IMR-90 (cell line): ENCODE results near the gene EXOSC1. TPM values are rescaled to one million over a fixed set of nuclear protein-coding genes. Genes with fewer than 3 reads are reported as not detected.
"Not testable (repeated sequence)": the region's sequence is repeated elsewhere in the genome, so short reads cannot be mapped to it uniquely, and the experiment has no call there.

Experiments used
- ATAC-seq: fragments of 200-7000 bp; cut with Tn5 transposase; 2 replicates; pipeline ENCODE4 v1.9.1; 2020; ENCODE audit warnings: low read depth, mild to moderate bottlenecking, moderate library complexity
- BruUV-seq: library from RNA; stranded (reverse); fragments of 400-500 nt; replicated peaks from 2 replicates; lab custom pipeline; 2021; lab: Mats Ljungman, UMichigan
- CTCF ChIA-PET: fragments of 300-600 bp; formaldehyde crosslinking; extraction: SDS; loops from one replicate; lab custom pipeline; 2021; ENCODE audit warnings: antibody characterized with exemption; lab: Yijun Ruan, JAX
- POLR2A ChIA-PET: fragments of 300-600 bp; sonication (Branson Sonifier 250); formaldehyde crosslinking; loops from one replicate; lab custom pipeline; 2022; ENCODE audit warnings: antibody characterized with exemption; ENCODE audit not compliant: unreplicated experiment; lab: Charles Lee
- DNase-seq: peaks from one replicate; pipeline ENCODE4 v3.0.0; 2013
- H2AFZ ChIP-seq: replicated peaks from 2 replicates; pipeline ENCODE3; 2013; ENCODE audit warnings: low read length, mild to moderate bottlenecking; ENCODE audit not compliant: poor library complexity
- H2AK5ac ChIP-seq: 2 replicates; pipeline ENCODE4 v1.6.1; 2013; ENCODE audit warnings: low read depth, low read length, inconsistent platforms
- H2AK9ac ChIP-seq: replicated peaks from 2 replicates; pipeline ENCODE3; 2013; ENCODE audit warnings: mild to moderate bottlenecking, low read depth, low read length, moderate library complexity; ENCODE audit not compliant: poor library complexity
- H2BK120ac ChIP-seq: 2 replicates; pipeline ENCODE4 v1.6.1; 2013; ENCODE audit warnings: low read depth, low read length, inconsistent platforms
- H2BK15ac ChIP-seq: 3 replicates; pipeline ENCODE4 v1.6.1; 2013; ENCODE audit warnings: low read depth, low read length, inconsistent platforms
- H2BK20ac ChIP-seq: 2 replicates; pipeline ENCODE4 v1.6.1; 2013; ENCODE audit warnings: low read depth, mild to moderate bottlenecking, inconsistent platforms, low read length, moderate library complexity
- H2BK5ac ChIP-seq: 2 replicates; pipeline ENCODE4 v1.6.1; 2013; ENCODE audit warnings: mild to moderate bottlenecking, low read depth, low read length, inconsistent platforms; ENCODE audit not compliant: poor library complexity, severe bottlenecking
- H3K14ac ChIP-seq: replicated peaks from 2 replicates; pipeline ENCODE4 v1.6.1; 2013; ENCODE audit warnings: low read depth, low read length, inconsistent platforms
- H3K18ac ChIP-seq: 2 replicates; pipeline ENCODE4 v1.6.1; 2013; ENCODE audit warnings: low read depth, low read length, control low read depth
- H3K23ac ChIP-seq: 2 replicates; pipeline ENCODE4 v1.6.1; 2013; ENCODE audit warnings: low read depth, low read length, inconsistent platforms
- H3K27ac ChIP-seq: 2 replicates; pipeline ENCODE4 v1.5.1; 2013; ENCODE audit warnings: mild to moderate bottlenecking, control low read depth, low read length; ENCODE audit not compliant: insufficient read depth
- H3K27me3 ChIP-seq: 2 replicates; pipeline ENCODE4 v1.6.1; 2013; ENCODE audit warnings: low read length; ENCODE audit not compliant: control insufficient read depth, insufficient read depth
- H3K36me3 ChIP-seq: 2 replicates; pipeline ENCODE4 v1.6.1; 2013; ENCODE audit warnings: low read length, mixed read lengths; ENCODE audit not compliant: control insufficient read depth, insufficient read depth
- H3K4ac ChIP-seq: 2 replicates; pipeline ENCODE4 v1.6.1; 2013; ENCODE audit warnings: low read depth, low read length, inconsistent platforms
- H3K4me1 ChIP-seq: 2 replicates; pipeline ENCODE4 v1.6.1; 2013; ENCODE audit warnings: low read length, mixed read lengths; ENCODE audit not compliant: control insufficient read depth, insufficient read depth
- H3K4me2 ChIP-seq: 2 replicates; pipeline ENCODE4 v1.6.1; 2013; ENCODE audit warnings: low read depth, mild to moderate bottlenecking, control low read depth, low read length, moderate library complexity
- H3K4me3 ChIP-seq: 2 replicates; pipeline ENCODE4 v1.5.1; 2013; ENCODE audit warnings: low read depth, mild to moderate bottlenecking, control low read depth, low read length, moderate library complexity; ENCODE audit not compliant: insufficient read depth
- H3K56ac ChIP-seq: 2 replicates; pipeline ENCODE4 v1.6.1; 2013; ENCODE audit warnings: low read length, inconsistent platforms; ENCODE audit not compliant: insufficient read depth; ENCODE audit errors: extremely low read depth
- H3K79me1 ChIP-seq, 2 experiments: 2 replicates each; pipeline ENCODE4 v1.6.1; 2013; ENCODE audit warnings: low read length in 2 of 2, inconsistent platforms in 1 of 2, low read depth in 1 of 2
- H3K9ac ChIP-seq: 2 replicates; pipeline ENCODE4 v1.6.1; 2013; ENCODE audit warnings: low read depth, low read length, control low read depth
- H3K9me1 ChIP-seq: 2 replicates; pipeline ENCODE4 v1.6.1; 2013; ENCODE audit warnings: low read length, inconsistent platforms; ENCODE audit not compliant: insufficient read depth
- H3K9me3 ChIP-seq: 2 replicates; pipeline ENCODE4 v1.6.1; 2013; ENCODE audit warnings: low read length; ENCODE audit not compliant: control insufficient read depth, insufficient read depth
- H4K20me1 ChIP-seq: 2 replicates; pipeline ENCODE4 v1.6.1; 2013; ENCODE audit warnings: low read length, inconsistent platforms; ENCODE audit not compliant: insufficient read depth
- H4K5ac ChIP-seq: 2 replicates; pipeline ENCODE4 v1.6.1; 2013; ENCODE audit warnings: mild to moderate bottlenecking, low read depth, low read length, control low read depth
- H4K8ac ChIP-seq, 2 experiments: 2 replicates each; pipeline ENCODE4 v1.6.1; 2013; ENCODE audit warnings: low read depth in 2 of 2, low read length in 2 of 2, control low read depth in 1 of 2, inconsistent platforms in 1 of 2
- H4K91ac ChIP-seq: 2 replicates; pipeline ENCODE4 v1.6.1; 2013; ENCODE audit warnings: low read depth, low read length, inconsistent platforms; ENCODE audit not compliant: insufficient read depth
- WGBS, 2 experiments: methylation state at CpG; one replicate each; pipeline versions ENCODE4 v1.1.5 to v1.1.7; 2013; ENCODE audit warnings: missing lambda C conversion rate in 2 of 2; ENCODE audit not compliant: insufficient read length in 1 of 2; ENCODE audit errors: extremely low coverage in 2 of 2; 5-methylcytosine and 5-hydroxymethylcytosine counted together
- dilution Hi-C: fragments of 300-500 bp; cut with HindIII; formaldehyde crosslinking; loops from one replicate; pipeline ENCODE4 v1.14.3; 2018; ENCODE audit warnings: low sequenced_read_pairs; ENCODE audit not compliant: unreplicated experiment
- in situ Hi-C: fragments of 300-500 bp; cut with MboI; formaldehyde crosslinking; loops from 3 replicates; pipeline ENCODE4 v1.14.3; 2019; ENCODE audit warnings: low sequenced_read_pairs, inconsistent platforms, mixed read lengths
- intact Hi-C: fragments of 100-400 bp; cut with micrococcal nuclease; formaldehyde crosslinking; loops from 2 replicates; pipeline ENCODE4 v1.10.0; 2022
- polyA plus RNA-seq, 3 experiments: library from polyadenylated mRNA; depleted of rRNA; stranded (reverse); fragments of >200 nt; gene quantifications; 2 replicates each; pipeline ENCODE4 v1.2.3, GENCODE V29; 2012; ENCODE audit warnings: low replicate concordance in 1 of 3
- total RNA-seq: library from RNA; depleted of rRNA; stranded (reverse); fragments of >200 nt; gene quantifications from 2 replicates; pipeline ENCODE4 v1.2.3, GENCODE V29; 2012

EXOSC1 gene
- total and polyA plus RNA-seq, 2 of the 4 experiments (the other 2 are of a cell fraction): 49.7 to 51.6 TPM

DNA sequence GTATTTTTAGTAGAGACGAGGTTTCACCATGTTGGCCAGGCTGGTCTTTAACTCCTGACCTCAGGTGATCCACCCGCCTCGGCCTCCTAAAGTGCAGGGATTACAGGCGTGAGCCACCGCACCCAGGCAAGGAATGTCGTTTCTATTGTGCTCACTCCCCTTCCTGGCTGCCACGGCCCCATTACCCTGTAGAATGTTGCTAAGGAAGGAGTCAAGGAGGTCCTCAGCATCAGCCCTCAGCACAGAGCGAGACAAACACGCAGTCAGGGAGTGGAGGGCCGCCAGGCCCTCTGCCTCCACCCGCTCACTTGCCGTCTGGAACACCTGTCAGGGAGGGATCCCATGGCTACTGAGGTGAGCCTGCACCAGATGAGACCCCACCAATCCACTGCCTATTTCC lies 23.0 kb upstream of the EXOSC1 start:
- H3K56ac ChIP-seq, H3K9me3 ChIP-seq, H4K20me1 ChIP-seq, H2BK120ac ChIP-seq, ATAC-seq, H3K9me1 ChIP-seq, H2AFZ ChIP-seq, H3K4me3 ChIP-seq, BruUV-seq, H2BK20ac ChIP-seq, H4K8ac ChIP-seq, H4K5ac ChIP-seq, H2AK9ac ChIP-seq, H3K23ac ChIP-seq, intact Hi-C loops, DNase-seq, POLR2A ChIA-PET, dilution Hi-C loops, H3K27ac ChIP-seq, H3K4me1 ChIP-seq, CTCF ChIA-PET, H3K4me2 ChIP-seq, H3K14ac ChIP-seq, H3K4ac ChIP-seq, in situ Hi-C loops, H2BK5ac ChIP-seq, H2AK5ac ChIP-seq, H3K18ac ChIP-seq, H3K9ac ChIP-seq, H2BK15ac ChIP-seq, H3K27me3 ChIP-seq, H4K91ac ChIP-seq: not testable (repeated sequence)
- WGBS, 2 experiments: no CpG with 5 or more reads among the region's 12 CpGs
- Histone ChIP-seq H3K79me1 (peaks cover 11 to 21% of the 10 kb centered on the region in 2 experiments; a peak in 3 of 4 replicates), H3K36me3 (peaks cover 61% of the 10 kb centered on the region)
